IMR-90 (cell line): Measurements from ENCODE around the gene RELCH. TPM values are rescaled to one million over a fixed set of nuclear protein-coding genes. Genes with fewer than 3 reads are reported as not detected.

Experiments
- ATAC-seq: fragments of 200-7000 bp; cut with Tn5 transposase; 2 replicates; pipeline ENCODE4 v1.9.1; 2020; ENCODE audit warnings: low read depth, mild to moderate bottlenecking, moderate library complexity
- BruUV-seq: library from RNA; stranded (reverse); fragments of 400-500 nt; replicated peaks from 2 replicates; lab custom pipeline; 2021; lab: Mats Ljungman, UMichigan
- CTCF ChIA-PET: fragments of 300-600 bp; formaldehyde crosslinking; extraction: SDS; loops from one replicate; lab custom pipeline; 2021; ENCODE audit warnings: antibody characterized with exemption; lab: Yijun Ruan, JAX
- POLR2A ChIA-PET: fragments of 300-600 bp; sonication (Branson Sonifier 250); formaldehyde crosslinking; loops from one replicate; lab custom pipeline; 2022; ENCODE audit warnings: antibody characterized with exemption; ENCODE audit not compliant: unreplicated experiment; lab: Charles Lee
- DNase-seq: peaks from one replicate; pipeline ENCODE4 v3.0.0; 2013
- H2AFZ ChIP-seq: replicated peaks from 2 replicates; pipeline ENCODE3; 2013; ENCODE audit warnings: low read length, mild to moderate bottlenecking; ENCODE audit not compliant: poor library complexity
- H2AK5ac ChIP-seq: 2 replicates; pipeline ENCODE4 v1.6.1; 2013; ENCODE audit warnings: low read depth, low read length, inconsistent platforms
- H2AK9ac ChIP-seq: replicated peaks from 2 replicates; pipeline ENCODE3; 2013; ENCODE audit warnings: mild to moderate bottlenecking, low read depth, low read length, moderate library complexity; ENCODE audit not compliant: poor library complexity
- H2BK120ac ChIP-seq: 2 replicates; pipeline ENCODE4 v1.6.1; 2013; ENCODE audit warnings: low read depth, low read length, inconsistent platforms
- H2BK15ac ChIP-seq: 3 replicates; pipeline ENCODE4 v1.6.1; 2013; ENCODE audit warnings: low read depth, low read length, inconsistent platforms
- H2BK20ac ChIP-seq: 2 replicates; pipeline ENCODE4 v1.6.1; 2013; ENCODE audit warnings: low read depth, mild to moderate bottlenecking, inconsistent platforms, low read length, moderate library complexity
- H2BK5ac ChIP-seq: 2 replicates; pipeline ENCODE4 v1.6.1; 2013; ENCODE audit warnings: mild to moderate bottlenecking, low read depth, low read length, inconsistent platforms; ENCODE audit not compliant: poor library complexity, severe bottlenecking
- H3K14ac ChIP-seq: replicated peaks from 2 replicates; pipeline ENCODE4 v1.6.1; 2013; ENCODE audit warnings: low read depth, low read length, inconsistent platforms
- H3K18ac ChIP-seq: 2 replicates; pipeline ENCODE4 v1.6.1; 2013; ENCODE audit warnings: low read depth, low read length, control low read depth
- H3K23ac ChIP-seq: 2 replicates; pipeline ENCODE4 v1.6.1; 2013; ENCODE audit warnings: low read depth, low read length, inconsistent platforms
- H3K27ac ChIP-seq: 2 replicates; pipeline ENCODE4 v1.5.1; 2013; ENCODE audit warnings: mild to moderate bottlenecking, control low read depth, low read length; ENCODE audit not compliant: insufficient read depth
- H3K27me3 ChIP-seq: 2 replicates; pipeline ENCODE4 v1.6.1; 2013; ENCODE audit warnings: low read length; ENCODE audit not compliant: control insufficient read depth, insufficient read depth
- H3K36me3 ChIP-seq: 2 replicates; pipeline ENCODE4 v1.6.1; 2013; ENCODE audit warnings: low read length, mixed read lengths; ENCODE audit not compliant: control insufficient read depth, insufficient read depth
- H3K4ac ChIP-seq: 2 replicates; pipeline ENCODE4 v1.6.1; 2013; ENCODE audit warnings: low read depth, low read length, inconsistent platforms
- H3K4me1 ChIP-seq: 2 replicates; pipeline ENCODE4 v1.6.1; 2013; ENCODE audit warnings: low read length, mixed read lengths; ENCODE audit not compliant: control insufficient read depth, insufficient read depth
- H3K4me2 ChIP-seq: 2 replicates; pipeline ENCODE4 v1.6.1; 2013; ENCODE audit warnings: low read depth, mild to moderate bottlenecking, control low read depth, low read length, moderate library complexity
- H3K4me3 ChIP-seq: 2 replicates; pipeline ENCODE4 v1.5.1; 2013; ENCODE audit warnings: low read depth, mild to moderate bottlenecking, control low read depth, low read length, moderate library complexity; ENCODE audit not compliant: insufficient read depth
- H3K56ac ChIP-seq: 2 replicates; pipeline ENCODE4 v1.6.1; 2013; ENCODE audit warnings: low read length, inconsistent platforms; ENCODE audit not compliant: insufficient read depth; ENCODE audit errors: extremely low read depth
- H3K79me1 ChIP-seq, 2 experiments: 2 replicates each; pipeline ENCODE4 v1.6.1; 2013; ENCODE audit warnings: low read length in 2 of 2, inconsistent platforms in 1 of 2, low read depth in 1 of 2
- H3K9ac ChIP-seq: 2 replicates; pipeline ENCODE4 v1.6.1; 2013; ENCODE audit warnings: low read depth, low read length, control low read depth
- H3K9me1 ChIP-seq: 2 replicates; pipeline ENCODE4 v1.6.1; 2013; ENCODE audit warnings: low read length, inconsistent platforms; ENCODE audit not compliant: insufficient read depth
- H3K9me3 ChIP-seq: 2 replicates; pipeline ENCODE4 v1.6.1; 2013; ENCODE audit warnings: low read length; ENCODE audit not compliant: control insufficient read depth, insufficient read depth
- H4K20me1 ChIP-seq: 2 replicates; pipeline ENCODE4 v1.6.1; 2013; ENCODE audit warnings: low read length, inconsistent platforms; ENCODE audit not compliant: insufficient read depth
- H4K5ac ChIP-seq: 2 replicates; pipeline ENCODE4 v1.6.1; 2013; ENCODE audit warnings: mild to moderate bottlenecking, low read depth, low read length, control low read depth
- H4K8ac ChIP-seq, 2 experiments: 2 replicates each; pipeline ENCODE4 v1.6.1; 2013; ENCODE audit warnings: low read depth in 2 of 2, low read length in 2 of 2, control low read depth in 1 of 2, inconsistent platforms in 1 of 2
- H4K91ac ChIP-seq: 2 replicates; pipeline ENCODE4 v1.6.1; 2013; ENCODE audit warnings: low read depth, low read length, inconsistent platforms; ENCODE audit not compliant: insufficient read depth
- BHLHE40 ChIP-seq: fragments of 150-350 bp; IDR thresholded peaks from 2 replicates; pipeline ENCODE4 v1.6.1; 2016; ENCODE audit warnings: mild to moderate bottlenecking, low read depth, low read length
- RCOR1 ChIP-seq: IDR thresholded peaks from 2 replicates; pipeline ENCODE4 v1.6.1; 2012; ENCODE audit warnings: mild to moderate bottlenecking, low read length, improper control_type of control experiment; ENCODE audit not compliant: insufficient replicate concordance
- WGBS, 2 experiments: methylation state at CpG; one replicate each; pipeline versions ENCODE4 v1.1.5 to v1.1.7; 2013; ENCODE audit warnings: missing lambda C conversion rate in 2 of 2; ENCODE audit not compliant: insufficient read length in 1 of 2; ENCODE audit errors: extremely low coverage in 2 of 2; 5-methylcytosine and 5-hydroxymethylcytosine counted together
- dilution Hi-C: fragments of 300-500 bp; cut with HindIII; formaldehyde crosslinking; loops from one replicate; pipeline ENCODE4 v1.14.3; 2018; ENCODE audit warnings: low sequenced_read_pairs; ENCODE audit not compliant: unreplicated experiment
- in situ Hi-C: fragments of 300-500 bp; cut with MboI; formaldehyde crosslinking; loops from 3 replicates; pipeline ENCODE4 v1.14.3; 2019; ENCODE audit warnings: low sequenced_read_pairs, inconsistent platforms, mixed read lengths
- intact Hi-C: fragments of 100-400 bp; cut with micrococcal nuclease; formaldehyde crosslinking; loops from 2 replicates; pipeline ENCODE4 v1.10.0; 2022
- polyA plus RNA-seq, 3 experiments: library from polyadenylated mRNA; depleted of rRNA; stranded (reverse); fragments of >200 nt; gene quantifications; 2 replicates each; pipeline ENCODE4 v1.2.3, GENCODE V29; 2012; ENCODE audit warnings: low replicate concordance in 1 of 3
- total RNA-seq: library from RNA; depleted of rRNA; stranded (reverse); fragments of >200 nt; gene quantifications from 2 replicates; pipeline ENCODE4 v1.2.3, GENCODE V29; 2012
- TF ChIP-seq, protein P1 (sequence below): fragments of 150-350 bp; IDR thresholded peaks from 2 replicates; pipeline ENCODE4 v1.6.1; 2016; ENCODE audit warnings: low read depth, mild to moderate bottlenecking, low read length, moderate library complexity, borderline replicate concordance

Gene RELCH
- total and polyA plus RNA-seq, 2 of the 4 experiments (the other 2 are of a cell fraction): 14.4 to 52.5 TPM

- no TSS peak for BruUV-seq
- DNase-seq (peak; percentile 75), ATAC-seq (peak; percentile 12)
- peak; percentile 92 for TF ChIP-seq RCOR1
- peak; percentile 82 for TF ChIP-seq BHLHE40
- TF ChIP-seq, protein P1, sequence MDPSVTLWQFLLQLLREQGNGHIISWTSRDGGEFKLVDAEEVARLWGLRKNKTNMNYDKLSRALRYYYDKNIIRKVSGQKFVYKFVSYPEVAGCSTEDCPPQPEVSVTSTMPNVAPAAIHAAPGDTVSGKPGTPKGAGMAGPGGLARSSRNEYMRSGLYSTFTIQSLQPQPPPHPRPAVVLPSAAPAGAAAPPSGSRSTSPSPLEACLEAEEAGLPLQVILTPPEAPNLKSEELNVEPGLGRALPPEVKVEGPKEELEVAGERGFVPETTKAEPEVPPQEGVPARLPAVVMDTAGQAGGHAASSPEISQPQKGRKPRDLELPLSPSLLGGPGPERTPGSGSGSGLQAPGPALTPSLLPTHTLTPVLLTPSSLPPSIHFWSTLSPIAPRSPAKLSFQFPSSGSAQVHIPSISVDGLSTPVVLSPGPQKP: no peak
- no peak overlapping the region for H3K4me3 ChIP-seq
- H2BK15ac ChIP-seq: no peak overlapping the region
- H3K56ac ChIP-seq: no peak overlapping the region
- H2BK20ac ChIP-seq: no peak overlapping the region
- no peak overlapping the region for H2AFZ ChIP-seq
- 24% methylated on average over 2 of the region's 8 CpGs; no CpG with 5 or more reads in 1 of the 2 experiments for WGBS, 2 experiments
- H3K36me3 ChIP-seq: no peaks in the 10 kb centered on the region
- H3K23ac ChIP-seq: no peak overlapping the region
- peaks cover 10% of the 10 kb centered on the region for H3K4me1 ChIP-seq
- H3K27me3 ChIP-seq: peaks cover 47% of the 10 kb centered on the region
- H4K20me1 ChIP-seq: peaks cover 4% of the 10 kb centered on the region
- H3K4ac ChIP-seq: no peak overlapping the region
- ChIA-PET POLR2A (no interaction called here), CTCF (interaction anchor here (0.9 kb wide), 1 partner anchor 19 kb away, joined by 3 read pairs; no protein-coding TSS in a partner anchor)
- no peak overlapping the region for H2AK9ac ChIP-seq
- H3K79me1 ChIP-seq: no peaks in the 10 kb centered on the region
- H4K8ac ChIP-seq: no peak overlapping the region
- no peak overlapping the region for H2AK5ac ChIP-seq
- no peak overlapping the region for H3K9ac ChIP-seq
- intact Hi-C loops: no loop called here
- H3K9me1 ChIP-seq: no peaks in the 10 kb centered on the region
- no peak overlapping the region for H4K5ac ChIP-seq
- H4K91ac ChIP-seq: no peak overlapping the region
- no peak overlapping the region for H2BK5ac ChIP-seq
- H3K27ac ChIP-seq: no peak overlapping the region
- in situ Hi-C loops: no loop called here
- no peak overlapping the region for H3K4me2 ChIP-seq
- H3K9me3 ChIP-seq: no peaks in the 10 kb centered on the region
- H2BK120ac ChIP-seq: no peak overlapping the region
- no peak overlapping the region for H3K18ac ChIP-seq
- dilution Hi-C loops: no loop called here
- no peak overlapping the region for H3K14ac ChIP-seq
Observed at GRCh38 chr18:62331581-62332356, 144.7 kb downstream of the RELCH start.
